GM19468 (cell line): ENCODE results near the gene PLEKHM1.
"Not testable (repeated sequence)": the region's sequence is repeated elsewhere in the genome, so short reads cannot be mapped to it uniquely, and the experiment has no call there.

Source experiments
- ATAC-seq: cut with Tn5 transposase; IDR thresholded peaks from one replicate; pipeline ENCODE4 v1.9.1; 2021; ENCODE audit warnings: mild to moderate bottlenecking, moderate library complexity, moderate number of reproducible peaks; ENCODE audit not compliant: unreplicated experiment; ENCODE audit errors: extremely low read depth

Gene PLEKHM1

DNA sequence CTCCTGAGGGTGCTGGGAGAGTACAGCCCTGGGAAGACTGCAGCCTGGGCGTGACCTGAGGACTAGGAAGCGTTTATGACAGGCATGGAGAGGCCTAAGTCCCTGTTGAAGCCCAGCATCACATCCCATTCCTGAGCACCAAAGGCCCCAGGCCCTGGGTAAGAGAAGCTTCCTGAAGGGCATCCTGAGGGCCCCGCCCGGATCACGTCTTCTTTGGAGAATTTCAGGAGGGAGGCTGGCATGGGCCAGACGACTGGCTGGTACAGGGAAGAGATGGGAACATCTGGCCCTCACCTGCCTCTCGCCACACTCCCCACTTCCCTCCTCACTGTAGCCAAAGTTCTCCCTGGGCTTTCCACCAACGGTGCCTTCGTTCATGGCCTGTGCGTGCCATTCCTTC lies 46.2 kb downstream of the PLEKHM1 start:
- ATAC-seq: not testable (repeated sequence)

DNA sequence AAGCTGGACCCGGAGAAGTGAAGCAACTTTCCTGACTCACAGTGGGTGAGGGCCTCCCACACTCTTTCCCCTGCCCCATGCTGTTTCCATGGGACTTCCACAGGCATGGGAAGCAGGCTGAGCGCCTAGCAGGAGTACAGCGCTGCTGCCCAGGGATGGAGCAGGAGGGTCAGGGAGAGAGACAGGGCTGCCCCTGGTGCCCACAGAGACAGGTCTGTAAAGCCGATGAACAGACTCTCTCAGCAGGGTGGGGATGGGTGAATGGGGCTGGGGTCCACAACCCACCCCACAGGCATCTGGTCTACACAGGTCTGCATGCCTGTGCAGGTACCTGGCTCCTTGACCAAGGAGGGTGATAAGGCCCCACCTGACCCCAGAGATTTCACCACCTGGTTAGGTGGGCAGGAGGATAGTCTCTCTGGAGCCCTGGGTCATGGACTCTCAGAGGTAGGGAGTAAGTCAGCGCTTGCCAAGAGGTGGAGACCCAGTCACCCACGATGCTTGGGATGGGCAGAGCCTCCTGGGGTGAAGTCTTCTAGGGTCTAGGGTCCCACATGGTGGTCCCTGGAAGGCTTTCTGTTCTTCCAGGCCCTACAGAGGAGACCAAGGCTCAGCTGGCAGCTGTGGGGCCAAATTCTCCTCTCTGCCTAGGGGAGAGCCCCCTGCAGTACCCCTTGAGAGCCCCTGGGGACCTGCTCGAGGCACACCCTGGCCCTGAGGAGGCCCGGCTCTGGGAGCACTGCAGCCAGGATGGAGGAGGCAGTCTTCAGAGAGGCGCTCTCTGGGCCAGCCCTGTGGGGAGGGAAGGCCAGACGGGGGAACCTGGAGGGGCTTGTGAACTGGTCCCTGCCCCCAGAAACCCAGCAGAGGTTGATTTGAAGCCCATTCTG lies 46.9 kb downstream of the PLEKHM1 start:
- not testable (repeated sequence) for ATAC-seq

DNA sequence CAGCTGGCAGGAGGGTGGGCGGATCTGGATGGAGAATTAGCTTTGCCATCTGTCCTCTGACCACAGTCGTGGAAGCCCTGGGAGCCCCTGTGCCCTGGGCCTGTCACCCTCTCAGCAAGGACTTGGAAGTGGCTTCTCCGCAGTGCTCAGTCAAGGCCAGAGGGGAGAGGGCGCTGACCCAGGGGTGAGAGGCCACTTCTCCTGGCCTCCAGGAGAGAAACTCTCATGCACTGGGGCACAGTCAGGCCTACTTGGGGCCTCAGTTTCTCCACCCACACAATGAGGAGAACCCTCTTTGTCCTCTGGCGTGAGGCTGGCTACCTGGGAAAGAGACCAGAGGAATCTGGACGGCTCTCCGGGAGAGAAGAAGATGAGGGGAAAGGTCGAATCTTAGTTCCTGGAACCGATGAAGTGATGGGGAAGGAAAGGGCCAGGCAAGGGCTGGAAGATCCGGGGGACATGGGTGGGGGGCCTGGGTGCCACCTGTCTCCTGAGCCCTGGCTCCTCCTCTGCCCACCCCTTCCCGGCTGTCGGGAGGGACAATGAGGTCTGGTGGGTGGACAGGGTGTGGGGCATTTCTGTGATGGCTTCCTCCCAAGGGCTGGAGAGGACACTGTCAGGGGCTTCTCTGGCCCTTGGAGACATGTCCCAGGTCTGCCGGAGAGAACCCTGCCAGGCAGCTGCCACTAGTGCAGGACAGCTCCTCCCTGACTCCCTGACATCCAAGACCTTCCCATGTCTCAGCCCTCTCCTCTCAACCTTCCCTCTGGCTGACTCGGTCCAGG lies 48.8 kb downstream of the PLEKHM1 start:
- ATAC-seq: no peak

DNA sequence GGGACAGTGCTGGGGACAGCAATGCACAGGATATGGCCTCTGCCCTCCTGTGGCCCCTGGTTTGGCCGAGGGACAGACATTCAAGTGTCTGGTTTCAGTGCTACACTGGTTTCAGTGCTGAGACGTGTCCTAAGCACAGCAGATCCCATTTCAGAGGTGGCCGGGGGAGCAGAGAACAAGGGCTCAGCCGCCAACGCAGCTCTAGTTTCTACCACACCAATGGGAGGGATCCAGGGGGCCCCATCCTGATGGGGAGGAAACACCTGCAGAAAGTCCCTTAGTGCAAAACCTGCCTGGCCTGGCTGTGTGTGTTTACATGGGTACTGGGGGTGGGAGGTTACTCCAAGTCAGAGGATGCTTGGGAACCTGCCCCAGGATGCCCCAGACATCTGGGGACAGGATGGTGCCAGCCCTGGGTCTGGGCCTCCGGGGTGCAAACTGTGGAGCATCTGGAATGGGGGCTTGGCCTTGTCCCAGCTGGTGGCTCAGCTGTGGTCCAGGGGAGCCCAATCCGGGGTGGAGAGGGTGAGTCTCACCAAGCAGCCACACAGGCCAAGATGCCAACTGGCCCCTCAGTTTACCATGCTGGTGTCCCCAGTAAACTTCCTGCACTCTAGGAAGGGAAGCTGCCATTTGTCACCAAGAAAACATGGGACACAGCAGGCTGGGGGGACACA lies 49.5 kb downstream of the PLEKHM1 start:
- ATAC-seq: peak; percentile 39

DNA sequence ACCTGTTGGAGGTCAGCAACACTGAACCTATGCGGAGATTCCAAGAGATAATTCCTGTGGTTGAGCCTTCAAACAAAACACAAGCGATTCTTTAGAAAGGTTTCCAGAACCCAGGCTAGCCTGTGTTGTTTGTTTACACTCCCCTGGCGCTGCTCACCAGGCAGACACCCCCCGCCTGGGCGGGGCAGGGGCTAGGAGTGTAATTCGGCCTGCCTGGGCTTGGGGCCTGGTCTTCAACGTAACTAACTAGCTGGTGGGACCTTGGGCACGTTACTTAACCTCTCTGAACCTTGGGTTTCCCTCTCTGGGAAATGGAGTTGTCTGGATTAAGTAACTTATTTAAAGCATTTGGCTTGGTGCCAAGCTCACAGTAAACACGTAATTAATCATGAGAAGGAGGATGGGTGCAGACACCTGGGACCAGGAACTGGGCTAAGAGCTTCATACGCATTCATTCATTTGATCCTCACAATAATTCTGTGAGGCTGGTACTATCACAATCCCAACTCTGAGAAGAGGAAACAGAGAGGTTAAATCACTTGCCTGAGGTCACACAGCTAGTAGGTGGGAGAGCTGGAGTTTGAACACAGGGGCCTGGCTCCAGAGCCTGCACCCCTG lies 50.3 kb downstream of the PLEKHM1 start:
- no peak for ATAC-seq

DNA sequence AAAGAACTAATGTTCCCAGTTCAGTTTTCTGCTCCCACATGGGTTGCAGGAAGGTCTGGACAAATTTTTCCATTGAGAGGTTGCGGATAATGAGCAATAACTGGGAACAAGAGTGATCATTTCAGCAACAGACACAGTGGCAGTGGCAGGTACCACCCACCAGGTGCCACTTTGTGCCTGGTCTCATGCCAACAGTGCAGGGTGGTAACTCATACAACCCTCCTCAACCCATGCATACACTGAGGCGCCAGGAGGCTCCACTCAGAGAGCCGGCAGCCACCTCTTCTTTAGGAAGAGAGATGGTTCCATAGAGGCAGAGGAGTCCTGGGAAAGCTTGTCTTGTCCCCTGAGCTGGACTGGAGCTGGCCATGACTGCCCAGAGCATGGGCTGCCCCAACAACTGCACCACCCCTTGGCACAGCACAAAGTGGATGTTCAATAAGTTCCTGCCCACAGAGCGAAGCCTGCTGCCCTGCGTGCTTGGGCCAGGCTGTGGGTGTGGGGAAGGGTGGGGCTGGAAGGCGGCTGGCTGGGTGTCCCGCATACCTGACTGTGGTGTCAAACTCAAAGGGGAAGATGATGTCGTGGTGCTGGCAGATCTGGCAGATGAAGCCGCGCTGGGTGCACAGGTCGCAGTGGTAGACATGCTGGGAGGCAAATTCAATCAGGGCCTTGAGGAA lies 51.5 kb downstream of the PLEKHM1 start:
- ATAC-seq: no peak

DNA sequence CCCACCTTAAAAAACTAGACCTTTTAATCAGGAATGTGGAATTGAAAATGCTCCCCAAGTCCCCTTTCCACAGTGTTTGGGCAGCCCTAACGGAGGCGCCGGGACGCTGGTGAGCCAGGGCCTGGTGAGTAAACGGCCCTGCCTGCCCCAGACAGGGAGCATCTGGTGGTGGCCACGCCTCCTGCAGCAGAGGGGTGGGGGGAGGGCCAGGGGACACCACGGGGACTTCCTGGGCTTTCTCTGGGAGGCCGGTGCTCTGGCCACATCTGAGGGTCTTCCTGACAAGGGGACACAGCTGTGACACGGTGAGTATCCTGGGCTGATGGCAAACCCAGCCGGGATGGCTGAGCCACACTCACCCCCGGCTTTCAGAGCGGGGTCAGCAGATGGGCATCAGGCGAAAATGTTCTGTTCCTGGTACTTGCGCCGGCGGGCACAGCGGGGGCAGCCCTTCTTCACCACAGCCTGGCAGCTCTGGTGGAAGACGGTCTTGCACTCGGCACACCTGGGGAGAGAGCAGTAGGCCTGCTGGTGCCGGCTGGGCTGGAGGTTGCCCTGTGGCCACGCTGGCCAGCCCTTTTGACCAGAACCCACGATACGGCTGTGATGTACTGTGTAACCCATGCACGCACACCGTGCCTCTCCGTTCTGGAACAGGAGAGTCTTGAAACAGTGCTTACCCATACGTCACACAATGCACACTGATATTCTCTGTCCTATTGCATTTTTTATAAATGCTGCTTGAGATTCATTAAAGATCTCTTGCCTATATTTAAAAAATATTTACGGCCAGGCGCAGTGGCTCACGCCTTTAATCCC lies 52.8 kb downstream of the PLEKHM1 start:
- ATAC-seq: no peak

DNA sequence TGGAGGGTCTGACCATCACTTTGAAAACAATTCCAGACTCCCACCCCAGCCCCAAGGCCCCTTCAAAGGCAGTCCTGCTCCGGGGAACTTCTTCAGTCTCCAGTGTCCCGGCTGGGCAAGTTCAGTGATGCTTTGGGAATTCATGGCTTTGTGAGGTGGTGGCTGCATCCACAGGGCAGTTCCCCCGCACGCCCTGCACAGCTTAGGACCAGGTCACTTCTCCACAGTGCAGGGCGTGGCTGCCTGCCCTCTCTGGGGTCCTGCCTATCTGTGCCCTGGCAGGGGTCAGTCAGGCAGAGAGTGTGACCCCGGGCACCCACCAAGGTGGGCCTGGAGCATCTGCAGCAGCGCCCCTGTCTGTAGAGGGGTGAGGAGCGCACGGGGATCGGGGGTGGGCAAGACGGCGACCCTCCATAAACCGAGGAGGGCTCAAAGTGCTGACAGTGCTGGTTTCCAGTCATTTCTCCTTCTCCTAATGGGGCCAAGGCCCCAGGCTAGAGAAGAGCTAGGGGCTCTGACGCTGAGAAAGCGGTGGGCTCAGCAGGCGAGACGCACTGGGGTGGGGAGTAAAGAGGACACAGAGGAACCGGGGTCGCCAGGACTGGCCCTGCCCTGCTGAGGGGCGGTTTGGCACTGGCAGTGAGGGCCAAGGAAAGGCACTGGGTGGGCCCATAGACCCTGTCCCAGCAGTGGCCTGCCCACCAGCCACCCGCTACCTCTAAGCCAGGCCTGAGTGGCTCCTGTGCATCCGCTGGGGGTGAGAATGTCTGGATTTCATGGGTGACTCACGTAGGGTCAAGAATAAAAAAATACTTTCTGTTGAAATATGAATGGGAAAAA lies 53.7 kb downstream of the PLEKHM1 start:
- no peak for ATAC-seq

DNA sequence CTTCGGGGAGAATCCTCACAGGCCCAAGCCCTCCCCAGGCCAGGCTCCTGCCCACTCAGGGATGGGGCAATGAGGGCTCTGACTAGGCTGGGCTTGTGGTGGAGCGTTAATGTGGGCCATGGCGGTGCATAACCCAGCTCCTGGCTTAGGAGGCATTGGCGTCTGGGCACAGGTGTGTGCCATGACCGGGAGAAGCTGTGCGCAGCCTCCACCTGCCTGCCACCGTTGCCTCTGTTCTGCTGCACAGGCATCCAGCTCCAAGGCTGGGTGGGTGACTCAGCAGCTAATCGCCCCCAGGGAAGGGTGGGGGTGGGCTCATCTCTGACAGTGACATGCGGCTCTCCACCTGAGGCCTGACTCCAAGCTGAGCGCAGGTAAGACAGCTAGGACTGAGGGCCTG lies 54.4 kb downstream of the PLEKHM1 start:
- no peak for ATAC-seq

DNA sequence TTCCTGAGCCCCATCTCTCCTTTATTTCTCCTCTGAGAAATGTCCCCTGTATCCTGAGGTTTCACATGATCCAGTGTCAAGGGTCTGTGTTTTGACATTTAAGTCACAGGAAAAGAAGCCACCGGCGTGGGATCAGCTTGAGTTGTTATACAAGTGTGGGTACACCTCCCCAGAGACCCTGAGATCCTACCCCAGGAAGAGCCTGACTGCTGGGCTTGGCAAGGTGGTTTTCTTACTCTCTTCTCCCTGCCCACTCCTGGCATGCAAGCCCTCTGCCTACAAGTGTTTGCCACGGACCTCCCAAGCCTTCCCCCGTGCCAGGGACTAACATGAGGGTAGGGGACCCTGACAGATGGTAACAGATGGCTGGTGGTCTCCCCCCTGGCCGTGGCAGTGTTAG lies 55.0 kb downstream of the PLEKHM1 start:
- ATAC-seq: no peak

DNA sequence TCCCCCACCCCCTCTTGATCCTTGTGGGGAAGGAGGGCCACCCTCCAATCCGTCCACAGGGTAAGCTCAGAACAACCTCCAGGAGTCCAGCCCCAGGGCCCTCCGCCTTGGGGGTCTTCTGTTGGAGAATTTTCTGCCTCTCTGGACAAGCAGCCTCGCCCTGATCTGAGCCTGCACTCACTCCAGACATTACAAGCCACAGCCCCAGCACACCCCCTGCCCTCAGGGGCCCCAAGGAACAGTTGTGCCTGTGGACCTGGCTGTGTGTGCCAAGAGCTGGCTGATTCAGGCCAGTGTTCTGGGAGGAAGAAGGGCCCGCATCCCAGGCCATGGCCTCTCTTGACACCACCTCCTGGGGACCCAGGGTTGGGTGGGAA lies 57.4 kb downstream of the PLEKHM1 start:
- no peak for ATAC-seq

DNA sequence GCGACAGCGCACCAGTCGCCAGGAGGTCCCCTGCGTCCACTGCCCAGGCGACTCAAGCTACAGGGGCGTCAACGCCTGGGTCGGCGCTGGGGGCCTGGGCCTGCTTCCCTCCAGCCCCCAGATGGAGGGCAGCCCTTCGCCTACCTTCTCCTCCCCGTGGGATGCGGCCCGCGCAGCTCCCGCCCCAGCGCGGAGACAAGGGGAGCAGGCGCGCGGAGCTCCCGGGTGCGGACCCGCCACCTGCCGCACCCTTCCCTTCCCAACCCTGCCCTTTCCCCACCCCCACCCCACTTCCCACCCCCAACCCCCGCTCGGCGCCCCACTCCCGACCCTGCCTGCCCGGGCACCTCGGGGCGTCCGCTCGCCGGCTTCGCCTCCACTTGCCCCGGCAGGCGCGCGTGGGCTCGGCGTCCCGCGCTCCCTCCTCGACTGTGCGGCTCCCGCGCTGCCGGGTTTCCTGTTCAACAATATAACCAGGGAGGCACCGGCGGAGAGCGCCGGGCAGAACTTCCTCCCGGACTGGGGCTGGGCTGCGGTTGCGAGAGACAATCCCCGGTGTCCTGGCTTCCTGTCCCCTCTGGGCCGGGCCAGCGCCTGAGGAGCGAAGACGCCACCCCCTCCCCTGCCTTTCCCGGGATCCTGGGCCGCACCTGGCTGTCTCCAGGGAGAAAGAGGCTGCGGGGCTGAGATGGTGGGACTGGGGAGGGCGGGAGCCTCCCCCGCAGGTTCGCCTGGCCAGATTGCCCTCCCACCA lies 57.9 kb downstream of the PLEKHM1 start, which contains the start of gene ARHGAP27:
ARHGAP27 (minus strand) TSS at position 466 of the 754 bp plus-strand sequence. CDS start 2,591 bp downstream, outside the sequence.
- no peak for ATAC-seq

DNA sequence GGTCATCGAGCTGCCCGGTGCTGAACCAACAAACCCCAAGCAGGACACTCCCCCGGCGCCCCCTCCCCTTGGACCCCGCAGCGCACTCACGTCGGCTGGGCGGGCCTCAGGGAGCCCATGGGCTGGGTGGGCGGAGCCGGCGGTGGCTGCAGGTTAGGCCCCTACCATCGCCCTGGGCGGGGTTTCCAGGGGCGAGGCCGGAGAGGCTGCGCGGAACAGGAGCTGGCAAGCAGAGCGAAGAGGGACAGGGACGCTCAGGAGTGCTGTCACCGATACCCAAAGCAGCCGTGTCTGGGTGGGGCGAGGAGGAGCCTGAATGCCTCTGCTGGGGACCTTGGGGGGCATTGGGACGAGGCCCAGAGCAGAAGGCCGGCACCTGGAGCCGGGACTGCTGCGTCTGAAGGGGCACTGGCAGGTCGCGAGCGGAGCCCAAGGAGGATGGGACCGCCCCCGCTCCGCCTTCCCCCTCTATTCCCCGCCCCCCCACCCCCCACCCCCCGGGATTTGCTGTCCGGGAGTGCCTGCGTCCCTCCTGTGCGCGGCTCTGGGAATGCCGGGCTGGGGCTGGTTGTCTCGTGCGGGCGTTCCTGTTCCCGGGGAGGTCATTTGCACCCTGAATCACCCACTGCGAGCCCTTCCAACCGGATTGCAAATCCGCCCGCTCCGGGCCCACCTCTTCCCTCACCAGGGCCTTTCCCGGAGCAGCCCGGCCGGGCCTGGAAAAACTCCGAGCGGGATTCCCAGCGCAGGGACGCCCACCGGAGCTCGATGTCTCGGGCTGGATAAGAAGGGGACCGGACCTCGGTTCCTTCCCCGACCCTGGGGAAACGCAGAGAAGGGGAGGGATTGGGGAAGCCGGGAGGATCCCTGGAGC lies 58.8 kb downstream of the PLEKHM1 start:
- no peak for ATAC-seq

DNA sequence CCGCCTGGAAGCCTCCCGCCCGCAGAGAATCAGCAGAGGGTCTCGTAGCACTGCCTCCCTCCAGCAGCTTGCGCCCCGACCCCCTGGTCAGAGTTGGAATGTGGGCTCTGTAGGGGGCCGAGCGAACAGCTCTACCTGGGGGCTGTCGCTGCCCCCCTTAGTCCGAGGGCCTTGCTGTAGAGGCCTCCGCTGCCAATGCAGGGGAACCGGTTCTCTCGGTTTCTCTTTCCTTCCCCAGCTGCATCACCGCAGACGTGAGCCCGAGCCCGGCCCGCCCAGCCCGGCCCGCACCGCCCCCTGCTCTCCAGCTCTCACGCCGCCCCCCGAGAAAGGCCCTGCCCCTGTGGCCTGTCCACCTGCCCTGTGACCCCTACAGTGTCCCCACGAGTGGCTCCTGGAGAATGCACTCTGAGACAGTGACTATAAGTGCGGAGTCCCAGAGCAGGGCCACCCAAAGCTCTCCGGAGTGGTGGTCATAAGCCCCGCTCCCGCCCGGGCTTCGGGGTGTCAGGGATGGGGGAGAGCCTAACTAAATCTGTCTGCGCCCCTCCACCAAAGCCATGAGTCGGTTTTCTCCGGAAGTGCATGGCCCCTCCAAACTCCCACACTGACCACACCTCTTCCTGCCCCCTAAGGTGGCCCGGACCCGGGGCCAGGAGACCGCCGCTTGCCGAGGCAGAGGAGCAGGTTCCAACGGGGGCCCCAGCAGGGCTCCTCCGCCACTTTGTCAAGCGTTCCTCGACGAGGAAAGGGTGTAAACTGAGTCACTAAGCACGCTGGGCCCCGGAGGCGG lies 59.6 kb downstream of the PLEKHM1 start:
- ATAC-seq: no peak

DNA sequence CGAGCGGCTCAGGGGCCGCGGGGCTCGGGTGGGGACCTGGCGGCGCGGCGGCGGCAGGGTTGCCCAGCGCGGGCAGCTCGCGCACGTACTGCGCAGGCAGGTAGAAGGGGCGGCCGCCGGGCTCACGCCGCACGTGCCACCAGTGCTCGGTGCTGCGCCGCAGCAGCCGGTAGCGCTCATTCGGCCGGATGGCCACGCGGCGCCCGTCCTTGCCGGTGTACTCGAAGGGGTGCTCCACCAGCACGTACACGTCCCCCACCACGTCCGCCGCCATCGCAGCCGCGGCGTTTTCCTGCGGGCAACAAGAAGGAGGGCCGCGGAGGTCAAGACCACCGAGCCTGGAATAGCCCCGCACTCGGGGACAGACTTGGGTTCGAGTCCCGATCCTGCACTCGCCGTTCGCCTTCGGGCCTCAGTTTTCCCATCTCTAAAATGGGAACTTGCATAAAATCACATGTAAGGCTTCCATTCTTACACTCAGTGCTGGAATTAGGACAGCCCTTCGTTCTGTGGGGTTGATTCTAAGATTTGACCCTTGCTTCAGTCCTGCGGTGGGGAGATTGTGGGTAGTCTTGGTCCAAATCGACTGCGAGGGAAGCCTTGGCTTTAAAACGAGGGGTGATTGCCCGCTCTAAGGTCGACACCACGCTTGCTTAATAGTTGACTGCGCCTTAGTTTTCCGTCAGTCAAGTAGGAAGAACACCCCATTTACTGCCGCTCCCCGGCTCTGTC lies 60.3 kb downstream of the PLEKHM1 start:
- ATAC-seq: no peak
